HEK293 (cell line): ENCODE results near the gene NPAS1.

ENCODE experiments used
- CTCF ChIA-PET: fragments of 350-600 bp; formaldehyde crosslinking; extraction: SDS; loops from one replicate; lab custom pipeline; 2021; ENCODE audit warnings: antibody characterized with exemption; lab: Yijun Ruan, JAX
- POLR2A ChIA-PET: fragments of 300-600 bp; formaldehyde crosslinking; extraction: SDS; loops from one replicate; lab custom pipeline; 2020; ENCODE audit warnings: antibody characterized with exemption, inconsistent platforms; lab: Yijun Ruan, JAX
- H3K27ac ChIP-seq: fragments of 200-500 bp; sonication (Bioruptor generic); 2 replicates; pipeline ENCODE4 v1.5.1; 2014; ENCODE audit warnings: low read depth, low read length, control low read depth, inconsistent platforms; ENCODE audit errors: extremely low read depth
- H3K36me3 ChIP-seq, 2 experiments: fragments of 200-500 bp in 1 of 2; sonication (Bioruptor generic) in 1 of 2; 1 replicate in 1 of 2; 2 replicates in 1 of 2; pipeline ENCODE4 v1.5.1; 2014 to 2017; ENCODE audit warnings: inconsistent platforms in 2 of 2, low read length in 2 of 2; ENCODE audit not compliant: control insufficient read depth in 2 of 2, insufficient read depth in 1 of 2
- H3K4me1 ChIP-seq: fragments of 200-500 bp; sonication (Bioruptor generic); 2 replicates; pipeline ENCODE4 v1.5.1; 2014; ENCODE audit warnings: mild to moderate bottlenecking, low read length, inconsistent platforms; ENCODE audit not compliant: control insufficient read depth, insufficient read depth
- H3K4me3 ChIP-seq: 2 replicates; pipeline ENCODE4 v1.5.1; 2011; ENCODE audit warnings: low read depth, mild to moderate bottlenecking, control low read depth, low read length, moderate library complexity
- H3K9me3 ChIP-seq: fragments of 200-500 bp; sonication (Bioruptor generic); 2 replicates; pipeline ENCODE4 v1.5.1; 2014; ENCODE audit warnings: low read depth, low read length, inconsistent platforms; ENCODE audit not compliant: control insufficient read depth, insufficient read depth
- HIC1 ChIP-seq: fragments of 450-650 bp; formaldehyde crosslinking; IDR thresholded peaks from 2 replicates; pipeline ENCODE4 v1.5.1; 2016; ENCODE audit warnings: missing biosample characterization, missing genetic modification characterization
- KLF9 ChIP-seq: fragments of 450-650 bp; formaldehyde crosslinking; IDR thresholded peaks from 2 replicates; pipeline ENCODE4 v1.5.1; 2016; ENCODE audit warnings: missing biosample characterization, missing genetic modification characterization, low read depth
- REST ChIP-seq: fragments of 450-650 bp; formaldehyde crosslinking; IDR thresholded peaks from 2 replicates; pipeline ENCODE4 v1.5.1; 2016; ENCODE audit warnings: missing biosample characterization, missing genetic modification characterization
- SALL2 ChIP-seq: fragments of 450-650 bp; formaldehyde crosslinking; IDR thresholded peaks from 2 replicates; pipeline ENCODE4 v1.5.0; 2017; ENCODE audit warnings: missing biosample characterization, mild to moderate bottlenecking, missing genetic modification characterization, borderline replicate concordance
- SCRT2 ChIP-seq: fragments of 450-650 bp; formaldehyde crosslinking; IDR thresholded peaks from 2 replicates; pipeline ENCODE4 v1.5.1; 2016; ENCODE audit warnings: missing biosample characterization, missing genetic modification characterization
- ZIC2 ChIP-seq: fragments of 450-650 bp; formaldehyde crosslinking; IDR thresholded peaks from 2 replicates; pipeline ENCODE4 v1.5.1; 2016; ENCODE audit warnings: missing biosample characterization, missing genetic modification characterization
- ZNF214 ChIP-seq: fragments of 450-650 bp; formaldehyde crosslinking; IDR thresholded peaks from 2 replicates; pipeline ENCODE4 v1.5.1; 2017; ENCODE audit warnings: missing biosample characterization, mild to moderate bottlenecking, missing genetic modification characterization, borderline replicate concordance
- ZNF26 ChIP-seq: fragments of 450-650 bp; formaldehyde crosslinking; IDR thresholded peaks from 2 replicates; pipeline ENCODE4 v1.5.1; 2016; ENCODE audit warnings: missing biosample characterization, missing genetic modification characterization
- ZNF521 ChIP-seq: fragments of 450-650 bp; formaldehyde crosslinking; IDR thresholded peaks from 2 replicates; pipeline ENCODE4 v1.5.1; 2017; ENCODE audit warnings: missing biosample characterization, mild to moderate bottlenecking, missing genetic modification characterization
- ZNF645 ChIP-seq: fragments of 450-650 bp; formaldehyde crosslinking; IDR thresholded peaks from 2 replicates; pipeline ENCODE4; 2016; ENCODE audit warnings: missing biosample characterization, missing genetic modification characterization
- ZNF658 ChIP-seq: fragments of 450-650 bp; formaldehyde crosslinking; IDR thresholded peaks from 2 replicates; pipeline ENCODE4; 2016; ENCODE audit warnings: missing biosample characterization, missing genetic modification characterization
- ZNF768 ChIP-seq: fragments of 450-650 bp; formaldehyde crosslinking; IDR thresholded peaks from 2 replicates; pipeline ENCODE4 v1.5.1; 2018; ENCODE audit warnings: missing biosample characterization, mild to moderate bottlenecking, missing genetic modification characterization
- ZXDB ChIP-seq: fragments of 450-650 bp; formaldehyde crosslinking; IDR thresholded peaks from 2 replicates; pipeline ENCODE4 v1.5.1; 2016; ENCODE audit warnings: missing biosample characterization, missing genetic modification characterization

The NPAS1 gene

GRCh38 chr19:47058621-47059022 lies 39.0 kb downstream of the NPAS1 start:
- Histone ChIP-seq H3K4me3 (no peak overlapping the region), H3K27ac (no peak overlapping the region), H3K9me3 (no peaks in the 10 kb centered on the region), H3K4me1 (peaks cover 6% of the 10 kb centered on the region), H3K36me3 (peaks cover 0 to under 1% of the 10 kb centered on the region in 2 experiments; a peak in 2 of 3 replicates)
- ChIA-PET POLR2A (interaction anchor here (0.6 to 2.1 kb wide), 6 partner anchors 9 to 168 kb away, joined by 3 to 6 read pairs (median 4); partner anchors contain the start of gene ZC3H4), CTCF (interaction anchor here (0.7 kb wide), 2 partner anchors 46 to 185 kb away, joined by 3 read pairs; no protein-coding TSS in a partner anchor)
- TF ChIP-seq ZXDB (no peak), REST (0 out of 2 replicates have a peak, but pooled peaks have one; percentile 30)

- Histone ChIP-seq H3K27ac (no peak overlapping the region), H3K36me3 (peaks cover 5 to 50% of the 10 kb centered on the region in 2 experiments), H3K4me1 (no peaks in the 10 kb centered on the region), H3K4me3 (no peak overlapping the region), H3K9me3 (no peaks in the 10 kb centered on the region)
- ChIA-PET POLR2A (interaction anchor here (0.7 to 1.2 kb wide), 2 partner anchors 49 to 1972 kb away, joined by 3 to 8 read pairs; partner anchors contain the start of gene ZC3H4), CTCF (interaction anchor here (0.6 to 1.8 kb wide), 7 partner anchors 8 to 51 kb away, joined by 3 to 5 read pairs (median 4); no protein-coding TSS in a partner anchor)
- no peak for TF ChIP-seq HIC1
- TF ChIP-seq ZNF26 (tag by site-specific recombination) = no peak
- no peak for TF ChIP-seq SCRT2 (tag by site-specific recombination)
- no peak for TF ChIP-seq ZNF214 (tag by site-specific recombination)
- no peak for TF ChIP-seq ZNF521
- no peak for TF ChIP-seq ZIC2 (tag by site-specific recombination)
- no peak for TF ChIP-seq ZNF645 (tag by site-specific recombination)
- TF ChIP-seq KLF9 (tag by site-specific recombination) = no peak
- no peak for TF ChIP-seq ZNF768 (tag by site-specific recombination)
- no peak for TF ChIP-seq ZNF658 (tag by site-specific recombination)
- TF ChIP-seq SALL2 (tag by site-specific recombination) = no peak
Observed at GRCh38 chr19:47063874-47064273, 44.2 kb downstream of the NPAS1 start.
